ENCODE results near the gene INPP5F. TPM values are rescaled to one million over a fixed set of nuclear protein-coding genes. Genes with fewer than 3 reads are reported as not detected.

The INPP5F gene
- 212 TPM for total RNA-seq

GRCh38 chr10:119725828-119726675 is at the start of gene INPP5F:
Gene INPP5F, plus strand, starts transcription at chr10:119726050. Its CDS starts 213 bp downstream, at chr10:119726263.
- no peak for FAIRE-seq
- peak; percentile 100 for DNase-seq (ENCODE audit: low spot score in 2 of 2)

GRCh38 chr10:119677126-119677525 is 48.7 kb upstream of the INPP5F start:
- FAIRE-seq = no peak

GRCh38 chr10:119677904-119678755 is 47.7 kb upstream of the INPP5F start:
- DNase-seq (ENCODE audit: low spot score in 2 of 2) = no peak
- no peak for FAIRE-seq

More at GRCh38 chr10:119677126-119677525, 48.7 kb upstream of the INPP5F start:
- DNase-seq (ENCODE audit: low spot score in 2 of 2) = no peak

- FAIRE-seq = no peak
- DNase-seq (ENCODE audit: low spot score in 2 of 2) = no peak
Measured at GRCh38 chr10:119679480-119679829, 46.4 kb upstream of the INPP5F start.

GRCh38 chr10:119680050-119680449 is 45.8 kb upstream of the INPP5F start:
- DNase-seq (ENCODE audit: low spot score in 2 of 2) (no peak), FAIRE-seq (no peak)

GRCh38 chr10:119680650-119681081 is 45.2 kb upstream of the INPP5F start:
- no peak for FAIRE-seq
- DNase-seq (ENCODE audit: low spot score in 2 of 2) = no peak

GRCh38 chr10:119686465-119687191 is 39.2 kb upstream of the INPP5F start:
- no peak for FAIRE-seq
- peak; percentile 59 to 80 for DNase-seq (ENCODE audit: low spot score in 2 of 2)

- DNase-seq (ENCODE audit: low spot score in 2 of 2) (no peak), FAIRE-seq (no peak)
Measured at GRCh38 chr10:119687192-119688032, 38.4 kb upstream of the INPP5F start.

- FAIRE-seq = no peak
- DNase-seq (ENCODE audit: low spot score in 2 of 2) = no peak
Measured at GRCh38 chr10:119688033-119688508, 37.8 kb upstream of the INPP5F start.

- FAIRE-seq = no peak
- DNase-seq (ENCODE audit: low spot score in 2 of 2) = no peak
Measured at GRCh38 chr10:119689016-119689580, 36.8 kb upstream of the INPP5F start.

- DNase-seq (ENCODE audit: low spot score in 2 of 2) (no peak), FAIRE-seq (no peak)
Measured at GRCh38 chr10:119691726-119692125, 34.1 kb upstream of the INPP5F start.

- DNase-seq (ENCODE audit: low spot score in 2 of 2) (peak; percentile 43 to 44), FAIRE-seq (no peak)
Measured at GRCh38 chr10:119693262-119693957, 32.4 kb upstream of the INPP5F start.

GRCh38 chr10:119694608-119695007 is 31.2 kb upstream of the INPP5F start:
- FAIRE-seq = no peak
- DNase-seq (ENCODE audit: low spot score in 2 of 2) = no peak

GRCh38 chr10:119700321-119700954 is 25.4 kb upstream of the INPP5F start:
- no peak for DNase-seq (ENCODE audit: low spot score in 2 of 2)
- no peak for FAIRE-seq

- DNase-seq (ENCODE audit: low spot score in 2 of 2) (no peak), FAIRE-seq (no peak)
Measured at GRCh38 chr10:119701861-119702260, 24.0 kb upstream of the INPP5F start.

- no peak for DNase-seq (ENCODE audit: low spot score in 2 of 2)
- no peak for FAIRE-seq
Measured at GRCh38 chr10:119702583-119702982, 23.3 kb upstream of the INPP5F start.

GRCh38 chr10:119703903-119704508 is 21.8 kb upstream of the INPP5F start:
- no peak for DNase-seq (ENCODE audit: low spot score in 2 of 2)
- no peak for FAIRE-seq

- FAIRE-seq (no peak), DNase-seq (ENCODE audit: low spot score in 2 of 2) (no peak)
Measured at GRCh38 chr10:119705434-119705831, 20.4 kb upstream of the INPP5F start.

Measured in frontal cortex (tissue), 4 donors.